ENCODE results near the gene GSC2.

GRCh38 chr22:19173047-19174035, 23.2 kb upstream of the GSC2 start:
- TF ChIP-seq ZNF274 (IDR thresholded peaks at IDR 0.05; ENCODE audit: low read depth, low read length) (no peak), YY1 (IDR thresholded peaks at IDR 0.05; ENCODE audit: insufficient read depth, insufficient read length) (no peak), SUZ12 (IDR thresholded peaks at IDR 0.05; ENCODE audit: extremely low read depth, insufficient read depth, insufficient read length) (no peak)

Measured in NT2/D1 (cell line).